GM13976 (cell line): ENCODE data around the gene RBBP8.

Experiments used
- DNase-seq: peaks from one replicate; pipeline ENCODE4 v3.0.0; 2012; ENCODE audit warnings: low spot score
- in situ Hi-C: fragments of 300-500 bp; cut with MboI; formaldehyde crosslinking; loops from one replicate; pipeline ENCODE4 v1.12.0; 2022; ENCODE audit warnings: low sequenced_read_pairs, mixed read lengths, inconsistent platforms; ENCODE audit not compliant: unreplicated experiment
- TF ChIP-seq, protein P1 (sequence below): IDR thresholded peaks from 2 replicates; pipeline ENCODE4 v1.5.1; 2012; ENCODE audit warnings: borderline replicate concordance, mild to moderate bottlenecking; ENCODE audit not compliant: insufficient read depth; ENCODE audit errors: extremely low read depth, missing control alignments, control extremely low read depth

RBBP8 gene

DNA sequence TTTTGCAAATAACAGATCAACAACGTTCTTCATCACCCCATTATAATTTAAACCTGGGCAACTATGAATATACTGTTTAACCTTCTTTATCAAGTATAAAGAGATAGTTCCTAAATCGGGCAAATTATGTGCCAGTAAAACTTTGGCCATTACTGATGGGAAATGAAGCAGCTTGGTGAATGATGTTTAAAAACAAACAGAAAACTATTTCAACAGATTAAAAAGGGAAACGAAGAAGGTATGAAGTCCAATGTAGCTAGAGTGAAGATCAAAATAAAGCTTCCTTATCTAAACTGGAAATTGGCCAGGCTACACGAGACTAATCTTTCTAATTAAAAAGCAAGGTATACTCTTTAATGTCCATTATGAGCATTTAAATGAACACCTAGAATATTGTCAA is 6.7 kb upstream of the RBBP8 start:
- TF ChIP-seq, protein P1, sequence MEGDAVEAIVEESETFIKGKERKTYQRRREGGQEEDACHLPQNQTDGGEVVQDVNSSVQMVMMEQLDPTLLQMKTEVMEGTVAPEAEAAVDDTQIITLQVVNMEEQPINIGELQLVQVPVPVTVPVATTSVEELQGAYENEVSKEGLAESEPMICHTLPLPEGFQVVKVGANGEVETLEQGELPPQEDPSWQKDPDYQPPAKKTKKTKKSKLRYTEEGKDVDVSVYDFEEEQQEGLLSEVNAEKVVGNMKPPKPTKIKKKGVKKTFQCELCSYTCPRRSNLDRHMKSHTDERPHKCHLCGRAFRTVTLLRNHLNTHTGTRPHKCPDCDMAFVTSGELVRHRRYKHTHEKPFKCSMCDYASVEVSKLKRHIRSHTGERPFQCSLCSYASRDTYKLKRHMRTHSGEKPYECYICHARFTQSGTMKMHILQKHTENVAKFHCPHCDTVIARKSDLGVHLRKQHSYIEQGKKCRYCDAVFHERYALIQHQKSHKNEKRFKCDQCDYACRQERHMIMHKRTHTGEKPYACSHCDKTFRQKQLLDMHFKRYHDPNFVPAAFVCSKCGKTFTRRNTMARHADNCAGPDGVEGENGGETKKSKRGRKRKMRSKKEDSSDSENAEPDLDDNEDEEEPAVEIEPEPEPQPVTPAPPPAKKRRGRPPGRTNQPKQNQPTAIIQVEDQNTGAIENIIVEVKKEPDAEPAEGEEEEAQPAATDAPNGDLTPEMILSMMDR, result no peak
- no peak for DNase-seq
- in situ Hi-C loops, result no loop called here

DNA sequence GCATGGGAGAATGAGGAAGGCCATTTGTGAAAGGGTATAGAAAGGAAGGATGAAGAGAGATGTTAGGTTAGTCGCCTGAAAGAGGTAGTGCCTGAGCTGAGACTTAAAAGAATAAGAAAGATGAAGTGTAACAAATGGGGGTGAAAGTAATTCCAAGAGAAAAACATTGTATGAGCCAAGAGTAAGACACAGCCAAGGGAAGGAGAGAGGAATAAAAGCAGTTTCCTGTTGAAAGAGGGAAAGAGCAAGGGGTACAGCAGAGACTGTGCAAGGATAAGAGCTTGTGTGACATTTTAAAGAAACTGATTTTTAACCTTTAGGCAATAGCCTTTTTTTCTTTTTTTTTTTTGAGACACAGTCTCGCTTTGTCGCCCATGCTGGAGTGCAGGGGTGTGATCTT is 4.8 kb upstream of the RBBP8 start:
- TF ChIP-seq, protein P1, result no peak
- in situ Hi-C loops, result no loop called here

DNA sequence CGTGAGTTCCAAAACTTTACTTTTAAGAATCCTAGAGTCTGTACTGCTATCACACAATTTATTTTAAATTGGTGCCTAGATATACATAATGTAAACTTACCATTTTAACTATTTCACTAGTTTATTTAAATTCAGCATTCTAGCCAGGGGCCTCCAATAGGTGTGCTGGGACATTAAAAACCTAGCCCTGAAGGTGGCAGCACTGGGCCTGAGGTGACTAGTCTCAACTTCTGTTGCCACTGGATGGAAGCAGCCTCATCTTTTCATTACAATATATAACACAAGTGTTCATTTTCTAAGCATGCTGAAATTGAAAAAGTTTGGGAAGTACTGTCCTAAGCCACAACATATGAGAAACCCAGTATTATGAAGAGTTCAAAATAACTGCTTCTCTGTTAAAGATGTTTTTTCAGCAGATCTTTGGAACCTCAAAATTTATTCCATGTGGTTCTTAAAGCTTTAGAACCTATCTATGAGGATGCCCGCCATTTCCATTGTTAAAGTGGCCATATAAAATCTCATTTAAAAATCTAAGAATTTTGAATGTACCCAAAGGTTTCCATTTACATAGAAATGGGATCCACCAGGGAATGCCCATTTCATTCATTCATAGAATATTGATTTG is 2.9 kb upstream of the RBBP8 start:
- in situ Hi-C loops, result no loop called here
- DNase-seq, result peak; percentile 47
- TF ChIP-seq, protein P1, result peak; percentile 83

More for the DNA sequence above, 4.8 kb upstream of the RBBP8 start:
- no peak for DNase-seq

DNA sequence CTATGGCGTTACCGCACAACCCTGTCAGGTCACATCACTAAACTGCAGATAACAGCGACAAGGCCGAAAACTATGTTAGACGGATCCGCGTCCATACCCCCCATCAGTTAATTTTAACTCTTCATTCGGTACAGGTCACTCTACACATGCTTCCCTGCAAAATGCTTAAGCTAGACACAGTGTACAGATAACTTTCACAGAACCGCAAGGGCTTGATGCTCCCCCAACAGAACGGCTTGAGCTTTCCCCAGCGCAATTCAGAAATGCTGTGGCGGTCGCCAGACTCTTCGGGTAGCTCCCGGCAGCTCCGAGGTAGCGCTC is 283 bp upstream of the RBBP8 start:
- DNase-seq, result no peak
- in situ Hi-C loops, result no loop called here
- TF ChIP-seq, protein P1, result no peak

DNA sequence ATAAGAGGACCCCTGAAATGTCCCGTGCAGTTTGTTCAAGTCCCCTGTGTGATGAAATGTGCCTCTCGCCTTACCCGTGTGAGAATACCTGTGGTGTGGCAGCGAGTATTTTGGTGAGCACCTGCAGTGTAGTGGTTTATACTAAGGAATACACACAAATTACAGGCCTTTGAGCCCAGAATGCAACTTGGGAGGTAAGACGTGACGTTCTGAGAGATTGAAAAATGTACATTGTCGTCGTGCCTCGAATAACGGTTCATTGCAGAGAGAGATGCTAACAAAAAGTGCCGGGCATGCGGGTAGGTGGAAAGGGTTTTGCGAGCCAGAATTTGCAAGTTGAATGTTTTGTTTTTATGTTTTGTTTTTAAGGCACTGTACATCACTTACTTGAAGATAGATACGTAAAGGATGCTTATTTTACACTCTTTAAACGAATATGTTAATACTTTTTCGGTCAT is 867 bp downstream of the RBBP8 start:
- in situ Hi-C loops, result no loop called here
- DNase-seq, result no peak
- TF ChIP-seq, protein P1, result no peak

DNA sequence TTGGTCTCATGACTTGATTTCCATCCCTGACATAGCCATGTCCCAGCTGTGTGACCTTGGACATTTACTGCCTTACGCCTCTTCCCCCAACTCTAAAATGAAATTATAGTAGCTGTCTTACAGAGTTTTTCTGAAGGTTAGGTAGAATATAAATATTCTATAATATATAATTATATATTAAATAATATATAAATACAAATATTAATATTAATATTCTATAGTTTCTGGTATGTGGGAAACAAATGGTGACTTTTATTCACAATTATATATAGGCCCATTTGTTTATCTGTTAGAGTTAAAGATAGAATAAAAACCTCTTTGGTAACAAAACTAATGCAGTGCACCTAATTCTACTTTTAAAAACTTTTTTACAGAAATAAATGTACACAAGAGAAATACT is 1.7 kb downstream of the RBBP8 start:
- no peak for DNase-seq
- TF ChIP-seq, protein P1, result no peak
- in situ Hi-C loops, result no loop called here
